Measurements from ENCODE around the gene GLI1.

GRCh38 chr12:57433370-57433769 lies 26.2 kb upstream of the GLI1 start:
- TF ChIP-seq CTCF (IDR thresholded peaks at IDR 0.05; ENCODE audit: low read length) (no peak), EZH2 (IDR thresholded peaks at IDR 0.05; ENCODE audit: borderline replicate concordance, low read length) (no peak)
